HG03095 (cell line): Measurements from ENCODE around the gene EXD3.
A peak's percentile ranks its signal among the peaks of the same experiment; 100 is the strongest.

Experiments
- ATAC-seq: cut with Tn5 transposase; IDR thresholded peaks from one replicate; pipeline ENCODE4 v1.9.1; 2021; ENCODE audit warnings: moderate library complexity; ENCODE audit not compliant: unreplicated experiment

The EXD3 gene

GRCh38 chr9:137297966-137298365, 125.0 kb downstream of the EXD3 start:
- no peak for ATAC-seq

- no peak for ATAC-seq
These were observed 126.0 kb downstream of the EXD3 start for GRCh38 chr9:137296670-137297664.

DNA sequence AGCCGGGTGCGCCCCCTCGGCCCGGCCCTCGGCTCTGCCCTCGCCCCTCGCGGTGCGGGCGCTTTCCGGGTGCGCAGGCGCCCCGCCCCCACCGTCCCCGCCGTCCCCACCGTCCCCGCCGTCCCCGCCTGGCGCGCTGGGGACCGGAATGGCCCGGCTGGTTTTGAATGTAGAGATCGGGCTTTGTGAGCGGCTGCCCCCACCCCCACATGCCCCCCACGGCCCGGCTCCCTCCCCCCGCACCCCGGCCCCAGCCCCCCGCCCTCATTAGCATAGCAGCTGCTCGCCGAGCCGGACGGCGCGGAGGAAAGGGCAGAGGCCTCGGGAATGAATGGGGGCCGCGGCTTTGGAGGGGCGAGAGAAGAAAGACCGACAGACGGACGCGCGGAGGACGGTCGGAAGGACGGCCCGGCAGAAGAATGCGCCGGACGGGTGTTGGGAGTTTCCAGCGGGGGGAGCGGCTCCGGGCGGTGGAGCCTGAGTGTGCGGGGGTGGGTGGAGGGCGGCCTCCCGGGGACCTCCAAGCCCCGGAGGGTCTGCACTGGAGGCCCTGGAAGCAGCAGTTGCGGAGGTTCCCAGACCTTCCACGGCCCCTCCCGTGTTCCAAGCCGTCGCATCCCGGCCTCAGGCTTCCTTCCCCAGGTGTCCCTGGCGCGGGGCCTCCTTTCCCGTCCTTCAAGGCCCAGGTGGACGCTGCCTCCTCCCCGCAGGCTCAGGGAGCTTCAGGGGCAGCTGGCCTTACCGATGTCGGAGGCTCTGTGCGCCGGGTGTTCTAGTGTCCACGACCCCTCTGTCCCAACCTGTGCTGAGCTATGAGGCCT, 126.9 kb downstream of the EXD3 start:
- ATAC-seq = no peak

DNA sequence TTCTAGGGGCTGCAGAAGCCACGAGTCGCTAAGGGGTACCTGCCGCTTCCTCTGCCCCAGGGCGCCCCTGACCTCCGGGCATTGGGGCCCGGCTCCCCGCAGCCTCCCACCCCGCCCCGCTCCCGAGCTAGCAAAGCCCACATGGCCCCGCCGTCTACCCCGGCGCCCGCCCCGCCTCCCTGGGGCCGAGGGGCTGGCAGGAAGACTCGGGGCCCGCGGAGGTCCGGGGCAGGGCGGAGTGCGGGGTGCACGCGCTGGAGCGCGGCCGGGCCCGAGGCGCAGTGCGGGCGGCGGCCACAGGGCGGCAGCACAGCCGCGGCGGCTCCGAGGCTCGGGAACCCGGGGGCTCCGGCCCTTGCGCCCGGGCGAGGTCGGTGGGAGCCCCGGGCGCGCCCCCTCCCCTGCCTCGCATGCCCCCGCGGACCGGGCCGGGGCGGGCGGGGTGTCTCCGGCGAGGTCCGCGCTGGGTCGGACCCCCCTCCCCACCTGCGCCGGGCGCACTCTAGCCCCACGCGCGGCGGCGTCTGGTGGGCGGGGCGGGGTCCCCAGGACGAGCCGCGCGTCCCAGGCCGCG, 127.6 kb downstream of the EXD3 start:
- no peak for ATAC-seq

DNA sequence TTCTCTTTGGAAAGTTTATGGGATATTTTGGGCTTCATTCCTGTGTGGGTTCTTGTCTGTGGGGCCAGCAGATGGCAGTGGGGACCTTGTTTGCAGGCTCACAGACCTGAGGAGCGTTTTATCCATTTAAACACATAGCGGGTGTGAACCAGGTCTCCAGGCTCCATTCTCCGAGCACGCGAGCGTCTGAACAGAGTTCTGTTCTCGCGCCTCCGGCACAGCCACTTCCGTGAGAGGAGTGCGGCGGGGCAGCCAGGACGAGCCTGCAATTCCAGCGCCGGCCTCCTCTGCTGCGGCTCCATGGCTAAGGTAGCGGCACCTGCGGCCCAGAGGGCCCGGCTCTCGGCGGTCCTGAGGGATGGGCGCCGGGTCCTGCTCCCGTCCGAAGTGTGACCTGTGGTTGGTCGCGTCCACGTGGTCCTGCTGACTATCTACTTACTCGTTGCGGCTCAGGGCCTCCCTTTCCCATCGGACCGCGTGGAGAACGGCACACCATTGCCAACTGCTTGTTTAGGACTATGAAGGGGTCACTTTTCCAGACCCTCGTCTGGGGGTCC, 128.2 kb downstream of the EXD3 start:
- ATAC-seq = no peak

DNA sequence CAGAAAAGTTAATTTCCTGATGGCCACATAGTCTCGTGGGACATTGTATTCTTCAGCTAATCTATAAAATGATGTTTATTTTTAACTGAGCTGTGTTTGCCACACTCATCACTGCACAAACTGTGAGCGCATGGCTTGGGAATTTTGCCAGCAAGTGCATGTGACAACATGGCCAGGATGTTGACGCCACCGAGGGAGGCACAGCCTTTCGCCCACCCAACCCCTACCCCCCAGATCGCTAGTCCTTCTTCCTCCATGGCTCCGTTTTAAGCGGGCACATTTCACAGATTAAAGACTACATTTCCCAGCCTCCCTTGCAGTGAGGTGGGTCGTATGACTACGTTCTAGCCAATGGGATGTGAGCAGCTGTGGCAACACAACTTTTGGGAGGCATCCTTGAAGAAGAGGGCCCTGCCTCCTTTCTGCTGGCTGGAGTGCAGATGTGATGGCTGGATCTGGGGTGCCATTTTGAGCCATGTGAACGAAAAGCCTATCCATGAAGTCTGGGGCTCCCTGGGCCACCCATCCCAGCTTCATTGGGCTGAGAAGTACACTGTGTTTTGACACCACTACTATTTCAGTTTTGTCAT, 128.8 kb downstream of the EXD3 start:
- ATAC-seq = no peak

DNA sequence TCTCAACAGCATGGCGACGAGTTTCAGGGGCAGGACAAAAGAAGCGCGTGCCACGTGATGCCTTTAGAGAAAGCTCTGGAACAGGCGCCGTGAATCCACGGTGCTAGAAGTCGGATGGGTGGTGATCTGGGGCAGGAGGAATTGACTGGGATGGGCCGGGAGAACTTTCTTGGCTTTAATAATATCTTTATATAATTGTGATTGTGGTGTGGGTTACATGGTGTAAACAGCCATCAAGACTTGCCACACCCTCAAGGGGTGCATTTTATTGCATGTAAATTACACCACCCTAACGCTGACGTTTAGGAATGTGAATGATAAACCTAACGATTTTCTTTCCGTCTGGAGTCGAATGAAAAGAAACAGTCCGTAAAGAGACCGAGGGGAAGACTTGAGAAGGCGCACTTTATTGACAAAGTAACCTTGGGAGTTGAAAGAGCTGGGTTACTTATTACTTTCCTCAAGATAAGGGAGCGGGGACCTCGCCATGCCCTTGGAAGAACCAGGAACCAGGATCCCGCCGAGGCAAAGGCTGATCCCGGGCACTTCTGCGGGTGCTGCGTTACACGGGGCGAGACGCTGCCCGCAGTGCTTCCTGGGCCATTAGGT, 129.4 kb downstream of the EXD3 start:
- ATAC-seq = no peak

DNA sequence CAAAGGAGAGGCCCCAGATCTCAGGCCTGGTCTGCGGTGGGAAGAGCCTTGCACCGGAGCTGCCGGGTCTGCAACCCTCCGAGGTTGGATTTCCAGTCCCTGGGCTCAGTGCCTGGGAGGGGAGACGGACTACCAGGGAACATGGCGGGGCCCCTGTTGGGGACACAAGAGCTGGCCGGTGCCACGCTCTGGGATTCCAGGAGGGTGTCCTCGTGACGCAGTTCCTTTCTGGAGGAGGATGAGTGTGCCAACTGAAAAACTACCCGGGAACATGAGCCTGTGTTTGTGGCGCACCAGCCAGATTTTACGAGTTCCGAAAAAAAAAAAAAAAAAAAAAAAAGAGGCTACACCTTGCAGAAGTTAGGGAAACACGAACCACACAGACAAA, 129.9 kb downstream of the EXD3 start:
- no peak for ATAC-seq

DNA sequence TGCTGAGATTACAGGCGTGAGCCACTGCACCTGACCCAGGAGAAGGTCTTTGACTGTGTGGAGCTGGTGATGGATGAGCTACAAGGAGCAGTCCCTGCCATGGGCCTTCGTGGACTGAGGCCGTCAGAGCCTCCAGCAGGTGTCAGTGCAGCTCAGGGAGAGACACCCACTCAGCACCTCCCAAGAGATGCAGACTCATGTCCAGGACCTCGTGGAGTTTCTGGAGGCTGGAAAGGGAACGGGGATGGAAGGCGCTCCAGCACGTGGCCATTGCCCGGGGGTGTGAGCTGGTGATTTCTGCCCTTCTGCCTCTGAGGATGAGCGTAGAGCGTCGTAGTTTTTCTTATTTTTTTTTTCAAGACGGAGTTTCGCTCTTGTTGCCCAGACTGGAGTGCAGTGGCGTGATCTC, 136.0 kb downstream of the EXD3 start:
- no peak for ATAC-seq

DNA sequence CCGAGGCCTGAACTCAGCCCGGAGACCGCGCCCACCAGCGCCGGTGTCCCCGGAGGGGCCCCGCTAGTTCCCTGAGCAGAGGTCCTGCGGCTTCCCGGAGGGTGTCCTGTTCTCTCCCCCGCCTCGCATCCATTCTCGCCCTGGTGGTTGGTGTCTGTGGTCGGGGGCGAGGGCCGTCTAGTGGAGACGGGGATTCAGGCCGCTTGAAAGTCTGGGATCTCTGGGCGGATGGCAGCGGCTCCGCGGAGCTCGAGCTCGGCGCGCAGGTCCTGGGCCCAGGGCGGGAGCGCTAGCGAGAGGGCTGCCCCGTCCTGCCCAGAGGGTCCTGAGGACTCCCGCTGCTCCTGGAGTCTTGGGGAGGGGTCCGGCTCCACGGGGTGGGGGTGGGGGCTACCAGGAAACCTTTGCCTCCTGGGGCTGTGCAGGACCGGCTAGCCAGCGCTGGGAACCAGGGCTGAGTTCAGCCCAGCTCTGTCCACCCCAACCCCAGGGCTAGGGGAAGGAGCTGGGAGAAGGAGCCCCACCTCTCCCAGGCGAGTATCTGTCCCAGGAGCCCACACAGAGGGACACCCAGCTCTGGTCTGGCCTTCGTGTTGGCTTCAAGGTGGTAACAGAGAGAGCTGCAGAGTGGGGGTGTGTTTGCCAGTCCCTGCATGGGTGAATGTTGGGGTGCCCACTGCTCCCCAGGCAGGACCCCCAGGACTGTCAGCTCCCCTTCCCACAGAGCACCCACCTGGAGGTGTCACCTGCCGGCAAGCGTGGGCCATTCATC, 141.4 kb downstream of the EXD3 start:
- ATAC-seq = no peak

DNA sequence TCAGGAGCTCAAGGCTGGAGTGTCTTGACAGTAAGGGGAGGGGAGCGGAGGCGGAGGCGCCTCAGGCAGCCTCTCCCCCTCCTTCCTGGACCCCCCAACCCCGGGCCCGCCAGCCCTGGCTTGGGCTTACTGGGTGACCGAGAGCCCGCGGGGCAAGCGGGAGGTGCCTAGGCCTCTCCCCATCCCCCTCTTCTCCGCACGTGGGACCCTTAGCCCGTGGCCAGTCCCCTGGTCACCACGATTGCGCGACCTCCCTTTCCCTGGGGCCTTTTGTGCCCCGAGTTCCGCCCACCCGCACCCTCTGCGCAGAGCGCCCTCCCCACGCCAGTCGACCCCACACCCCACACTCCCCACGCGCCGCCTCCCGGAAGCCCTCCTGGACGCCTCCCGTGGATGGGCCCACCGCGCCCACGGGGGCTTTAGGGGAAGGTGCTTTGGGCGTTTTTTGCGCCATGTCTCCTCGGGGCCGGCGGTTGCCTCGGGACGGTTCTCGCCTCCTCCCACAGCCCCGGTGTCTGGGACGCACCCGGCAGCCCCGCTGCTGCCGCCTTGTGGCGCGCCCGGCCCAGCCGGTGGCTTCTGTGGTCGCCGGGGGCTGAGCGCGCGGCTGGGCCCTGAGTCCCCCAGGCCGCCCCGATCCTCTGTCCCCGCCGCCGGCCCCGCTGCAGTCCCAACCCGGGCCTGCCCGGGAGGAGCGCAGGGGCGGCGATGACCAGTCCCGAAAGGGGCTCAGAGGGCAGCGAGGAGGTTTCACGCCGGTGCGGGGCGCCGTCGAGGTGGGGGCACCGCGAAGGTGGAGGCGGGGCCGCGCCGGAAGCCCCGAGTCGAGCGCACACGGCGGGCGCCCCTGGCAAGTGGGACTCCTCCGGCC, 142.3 kb downstream of the EXD3 start:
- no peak for ATAC-seq

GRCh38 chr9:137279741-137280473, 143.1 kb downstream of the EXD3 start:
- no peak for ATAC-seq

GRCh38 chr9:137278721-137279711, 143.9 kb downstream of the EXD3 start:
- ATAC-seq = no peak

DNA sequence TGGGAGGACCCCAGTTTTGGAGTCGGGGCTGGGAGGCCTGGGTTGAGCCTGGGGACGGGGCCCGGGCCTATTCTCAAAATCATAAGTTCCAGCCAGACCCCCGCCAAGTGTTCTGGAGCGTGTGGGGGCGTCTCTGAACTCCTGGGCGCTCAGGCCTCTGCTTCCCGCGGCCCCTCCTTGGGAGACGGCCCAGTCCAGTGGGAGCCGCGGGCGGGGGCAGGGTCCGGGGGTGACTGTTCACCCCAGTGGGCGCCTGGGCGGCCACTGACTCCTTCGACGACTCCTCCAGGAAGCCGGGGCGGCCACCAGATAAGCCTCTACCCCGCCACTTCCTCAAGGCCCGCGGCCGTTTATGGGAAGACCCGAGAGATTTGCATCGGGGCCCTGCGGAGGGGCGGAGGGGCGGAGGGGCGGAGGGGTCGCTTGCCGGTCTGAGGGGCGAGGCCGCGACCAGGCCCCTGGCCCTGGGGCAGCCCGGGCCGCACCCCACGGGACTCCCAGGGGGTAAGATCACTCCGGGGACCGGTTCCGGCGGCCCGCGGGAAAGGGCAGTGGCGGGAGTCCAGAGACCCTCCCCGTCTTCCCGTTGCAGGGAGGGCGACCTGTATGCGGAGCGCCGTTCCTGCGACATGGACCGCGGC, 144.8 kb downstream of the EXD3 start:
- ATAC-seq = peak; percentile 4

DNA sequence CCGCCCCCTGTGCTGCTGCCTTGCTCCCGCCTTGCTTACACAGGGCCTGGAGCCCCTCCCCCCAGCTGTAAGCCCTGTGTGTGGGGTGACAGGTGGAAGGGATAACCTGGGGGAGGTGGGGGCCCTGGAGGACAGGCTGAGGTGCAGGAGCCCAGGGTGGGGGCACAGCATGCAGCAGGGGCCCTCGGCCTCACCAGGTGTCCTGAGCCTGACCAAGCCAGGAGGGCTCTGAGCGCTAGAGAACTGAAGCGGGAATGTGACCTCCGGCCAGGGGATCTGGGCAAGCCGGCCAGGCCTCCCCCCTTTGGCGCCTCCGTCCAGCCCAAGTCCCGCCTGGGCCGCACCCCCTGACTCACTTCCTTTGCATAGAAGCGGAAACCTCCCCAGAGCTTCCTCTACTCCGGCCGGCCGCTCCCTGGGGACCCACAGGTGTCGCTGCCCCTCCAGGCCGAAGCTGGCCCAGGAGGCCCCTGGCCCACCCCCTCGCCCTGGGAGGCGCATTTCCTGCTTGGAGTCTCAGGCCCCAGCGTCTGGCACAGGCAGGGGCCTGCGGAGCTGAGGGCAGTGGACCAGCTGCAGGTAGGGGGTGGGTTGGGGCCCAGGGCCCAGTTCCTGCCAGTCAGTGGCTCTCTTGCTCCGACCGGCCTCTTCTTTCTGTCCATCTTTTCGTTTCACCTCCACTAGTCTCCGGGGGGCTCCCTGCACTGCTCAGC, 145.5 kb downstream of the EXD3 start, which contains the start of gene TOR4A:
TOR4A (plus strand) TSS at position 398 of the 713 bp plus-strand sequence. CDS start 964 bp downstream, outside the sequence.
- peak; percentile 67 for ATAC-seq
